Gastrocnemius medialis (tissue), 4 donors: ENCODE data around the gene ITGA8.

Experiments used
- CTCF ChIP-seq, 5 experiments: fragments of 450-650 bp in 3 of 5; fragments of 200-600 bp in 2 of 5; sonication (generic) in 2 of 5; IDR thresholded peaks in 4 of 5; conservative IDR thresholded peaks in 1 of 5; 1 replicate in 4 of 5; 2 replicates in 1 of 5; pipeline ENCODE4 v1.5.1; 2016 to 2019; ENCODE audit warnings: antibody characterized with exemption in 5 of 5, mild to moderate bottlenecking in 3 of 5, moderate library complexity in 3 of 5
- POLR2A ChIP-seq, 2 donors: fragments of 450-650 bp; IDR thresholded peaks; one replicate each; pipeline ENCODE4 v1.6.1; 2017; ENCODE audit warnings: antibody characterized with exemption in 2 of 2, mild to moderate bottlenecking in 2 of 2, moderate library complexity in 2 of 2

DNA sequence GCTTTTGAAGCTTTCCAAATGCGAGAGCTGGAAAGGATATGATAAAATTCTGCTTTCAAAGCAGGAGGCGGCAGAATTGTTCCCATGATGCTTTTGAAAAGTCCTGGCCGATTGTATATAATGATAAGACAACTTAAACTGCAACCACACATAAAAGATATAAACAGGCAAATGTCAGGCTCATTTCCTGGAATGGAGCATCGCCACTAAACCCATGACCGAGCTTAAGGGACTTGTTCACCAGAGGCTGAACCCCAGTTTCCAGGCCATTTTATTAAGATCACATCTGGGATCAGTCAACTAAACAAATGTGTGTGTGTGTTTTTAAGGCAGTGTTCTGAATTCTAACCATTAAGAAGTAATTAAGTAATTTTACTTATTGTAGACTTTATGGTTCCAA, 131.6 kb downstream of the ITGA8 start:
- TF ChIP-seq CTCF (IDR thresholded peaks at IDR 0.05 in 4 of 5, conservative IDR thresholded peaks at IDR 0.05 in 1 of 5): no peak
- no peak for TF ChIP-seq POLR2A (IDR thresholded peaks at IDR 0.05)
